MCF 10A (cell line): ENCODE measurements around the gene MSI2. TPM values are rescaled to one million over a fixed set of nuclear protein-coding genes. Genes with fewer than 3 reads are reported as not detected.

Experiments
- BruUV-seq: library from RNA; stranded (reverse); fragments of 400-500 nt; replicated peaks from 2 replicates; lab custom pipeline; 2021; lab: Mats Ljungman, UMichigan
- CTCF ChIA-PET: fragments of 300-600 bp; sonication (Branson Sonifier 250); formaldehyde crosslinking; extraction: SDS; loops from one replicate; lab custom pipeline; 2021; ENCODE audit warnings: antibody characterized with exemption, inconsistent platforms; lab: Yijun Ruan, JAX
- POLR2A ChIA-PET: fragments of 300-600, 350-650 bp; sonication (Branson Sonifier 250); formaldehyde crosslinking; extraction: SDS; loops from one replicate; lab custom pipeline; 2020; ENCODE audit warnings: antibody characterized with exemption, inconsistent platforms; lab: Yijun Ruan, JAX
- DNase-seq: peaks from one replicate; pipeline ENCODE4 v3.0.0-alpha.2; 2018; ENCODE audit not compliant: unreplicated experiment
- H3K27ac Mint-ChIP-seq: one replicate; pipeline ENCODE4 v1.8.0; 2022; ENCODE audit warnings: mild to moderate bottlenecking, low read depth, mixed read lengths; ENCODE audit not compliant: unreplicated experiment
- H3K27me3 Mint-ChIP-seq: one replicate; pipeline ENCODE4 v1.8.0; 2022; ENCODE audit warnings: mixed read lengths; ENCODE audit not compliant: insufficient read depth, unreplicated experiment
- H3K36me3 Mint-ChIP-seq: one replicate; pipeline ENCODE4 v1.8.0; 2022; ENCODE audit warnings: mild to moderate bottlenecking, moderate library complexity, mixed read lengths; ENCODE audit not compliant: insufficient read depth, unreplicated experiment
- H3K4me1 Mint-ChIP-seq: one replicate; pipeline ENCODE4 v1.8.0; 2022; ENCODE audit warnings: mixed read lengths; ENCODE audit not compliant: insufficient read depth, unreplicated experiment
- H3K4me3 Mint-ChIP-seq: one replicate; pipeline ENCODE4 v1.8.0; 2022; ENCODE audit warnings: mild to moderate bottlenecking, moderate library complexity, mixed read lengths; ENCODE audit not compliant: unreplicated experiment
- H3K9me3 Mint-ChIP-seq: one replicate; pipeline ENCODE4 v1.8.0; 2022; ENCODE audit warnings: mixed read lengths; ENCODE audit not compliant: unreplicated experiment
- CTCF ChIP-seq: fragments of 200-600 bp; IDR thresholded peaks from one replicate; pipeline ENCODE4 v1.8.0; 2022; ENCODE audit warnings: antibody characterized with exemption, mild to moderate bottlenecking; ENCODE audit not compliant: unreplicated experiment
- intact Hi-C: fragments of 100-400 bp; cut with micrococcal nuclease; formaldehyde crosslinking; loops from 2 replicates; pipeline ENCODE4 v1.14.1; 2022
- total RNA-seq: library from RNA; stranded (reverse); gene quantifications from 2 replicates; pipeline ENCODE4 v1.2.3, GENCODE V29; 2022

MSI2 gene
- total RNA-seq, 1 experiment from 2014 or later = 60.6 TPM

GRCh38 chr17:57689254-57689653, 432.9 kb downstream of the MSI2 start:
- no peak overlapping the region for H3K4me3 Mint-ChIP-seq
- intact Hi-C loops = no loop called here
- CTCF ChIA-PET = interaction anchor here (0.6 to 1.6 kb wide), 4 partner anchors 16 to 580 kb away, joined by 3 to 6 read pairs (median 3); no protein-coding TSS in a partner anchor
- peaks cover 8% of the 10 kb centered on the region for H3K36me3 Mint-ChIP-seq
- peaks cover 27% of the 10 kb centered on the region for H3K9me3 Mint-ChIP-seq
- H3K27ac Mint-ChIP-seq = no peak overlapping the region
- TF ChIP-seq CTCF = no peak
- POLR2A ChIA-PET = no interaction called here
- no TSS peak for BruUV-seq
- DNase-seq = no peak
- no peaks in the 10 kb centered on the region for H3K4me1 Mint-ChIP-seq
- peaks cover 11% of the 10 kb centered on the region for H3K27me3 Mint-ChIP-seq

DNA sequence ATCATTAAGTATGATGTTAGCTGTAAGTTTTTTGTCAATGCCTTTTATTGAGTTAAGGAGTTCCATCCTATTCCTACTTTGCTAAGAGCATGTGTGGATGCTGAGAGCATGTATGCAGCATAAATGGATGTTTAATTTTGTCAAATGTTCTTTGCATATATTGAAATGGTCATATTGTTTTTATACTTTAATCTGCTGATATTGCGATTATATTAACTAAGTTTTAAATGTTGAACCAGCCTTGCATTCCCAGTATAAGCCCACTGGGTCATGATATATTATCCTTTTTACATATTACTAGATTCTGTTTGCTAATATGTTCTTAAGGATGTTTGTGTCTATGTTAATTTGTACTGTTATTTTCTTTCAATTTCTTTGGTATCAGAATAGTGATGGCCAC, 435.6 kb downstream of the MSI2 start:
- no peak overlapping the region for H3K27ac Mint-ChIP-seq
- no TSS peak for BruUV-seq
- intact Hi-C loops = no loop called here

DNA sequence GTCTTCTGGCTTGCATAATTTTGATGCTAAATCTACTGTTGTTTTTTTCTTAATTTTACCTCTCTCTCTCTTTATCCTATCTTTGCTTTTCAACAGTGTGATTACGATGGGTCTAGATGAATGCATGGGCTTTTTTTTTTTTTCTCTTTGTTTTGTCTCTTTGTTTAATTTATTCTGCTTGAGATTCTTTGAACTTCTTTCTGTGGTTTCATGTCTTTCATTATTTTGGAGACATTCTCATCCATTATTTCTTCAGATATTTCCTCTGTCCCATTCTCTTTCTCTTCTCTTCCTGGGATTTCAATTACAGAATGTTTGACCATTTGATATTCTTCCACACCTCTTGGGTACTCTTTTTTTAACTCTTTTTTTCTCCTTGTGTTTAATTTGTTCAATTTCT, 436.4 kb downstream of the MSI2 start:
- Mint-ChIP-seq H3K4me3 (no peak overlapping the region), H3K9me3 (peaks cover 27% of the 10 kb centered on the region), H3K36me3 (no peaks in the 10 kb centered on the region), H3K27ac (no peak overlapping the region), H3K27me3 (peaks cover 11% of the 10 kb centered on the region), H3K4me1 (no peaks in the 10 kb centered on the region)
- POLR2A ChIA-PET = no interaction called here
- intact Hi-C loops = no loop called here
- TF ChIP-seq CTCF = no peak
- CTCF ChIA-PET = interaction anchor here (0.6 kb wide), 1 partner anchor 182 kb away, joined by 3 read pairs; no protein-coding TSS in a partner anchor
- no peak for DNase-seq
- BruUV-seq = no TSS peak

More for the DNA sequence above, 435.6 kb downstream of the MSI2 start:
- no peak for DNase-seq
- H3K9me3 Mint-ChIP-seq = peaks cover 27% of the 10 kb centered on the region
- H3K36me3 Mint-ChIP-seq = no peaks in the 10 kb centered on the region
- no peak overlapping the region for H3K4me3 Mint-ChIP-seq
- TF ChIP-seq CTCF = no peak
- ChIA-PET CTCF (no interaction called here), POLR2A (interaction anchor here (0.6 kb wide), 1 partner anchor 201 kb away, joined by 3 read pairs; no protein-coding TSS in a partner anchor)
- no peaks in the 10 kb centered on the region for H3K4me1 Mint-ChIP-seq
- H3K27me3 Mint-ChIP-seq = peaks cover 11% of the 10 kb centered on the region

DNA sequence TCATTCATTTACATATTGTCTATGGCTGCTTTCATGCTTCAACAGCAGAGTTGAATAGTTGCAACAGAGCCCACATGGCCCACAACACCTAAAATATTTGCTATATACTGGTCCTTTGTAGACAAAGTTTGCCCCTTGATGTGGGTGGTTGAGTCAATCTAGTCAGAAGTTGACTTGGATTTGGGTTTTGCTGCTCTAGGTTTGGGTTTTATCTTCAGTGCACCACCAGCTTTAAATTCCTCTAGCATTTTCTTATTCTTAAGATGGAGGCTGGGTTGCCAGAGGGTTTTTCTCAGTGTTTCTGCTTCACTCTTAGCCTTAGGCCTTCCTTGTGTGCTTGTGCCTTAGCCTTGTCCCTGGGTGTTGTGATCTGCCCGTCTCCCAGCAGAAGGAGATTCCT, 437.7 kb downstream of the MSI2 start:
- DNase-seq = no peak
- Mint-ChIP-seq H3K9me3 (peaks cover 20% of the 10 kb centered on the region), H3K27ac (no peak overlapping the region), H3K36me3 (no peaks in the 10 kb centered on the region), H3K4me1 (no peaks in the 10 kb centered on the region), H3K27me3 (peaks cover under 1% of the 10 kb centered on the region), H3K4me3 (no peak overlapping the region)
- TF ChIP-seq CTCF = no peak
- POLR2A ChIA-PET = interaction anchor here (0.6 kb wide), 1 partner anchor 8 kb away, joined by 3 read pairs; no protein-coding TSS in a partner anchor
- CTCF ChIA-PET = interaction anchor here (0.7 to 4.8 kb wide), 4 partner anchors 22 to 140 kb away, joined by 3 to 21 read pairs (median 3); no protein-coding TSS in a partner anchor
- intact Hi-C loops = no loop called here
- BruUV-seq = no TSS peak
